ENCODE measurements around the gene EVC. TPM values are rescaled to one million over a fixed set of nuclear protein-coding genes. Genes with fewer than 3 reads are reported as not detected.

The EVC gene
- total RNA-seq, 1 donor from 2014 or later: 2.4 TPM

DNA sequence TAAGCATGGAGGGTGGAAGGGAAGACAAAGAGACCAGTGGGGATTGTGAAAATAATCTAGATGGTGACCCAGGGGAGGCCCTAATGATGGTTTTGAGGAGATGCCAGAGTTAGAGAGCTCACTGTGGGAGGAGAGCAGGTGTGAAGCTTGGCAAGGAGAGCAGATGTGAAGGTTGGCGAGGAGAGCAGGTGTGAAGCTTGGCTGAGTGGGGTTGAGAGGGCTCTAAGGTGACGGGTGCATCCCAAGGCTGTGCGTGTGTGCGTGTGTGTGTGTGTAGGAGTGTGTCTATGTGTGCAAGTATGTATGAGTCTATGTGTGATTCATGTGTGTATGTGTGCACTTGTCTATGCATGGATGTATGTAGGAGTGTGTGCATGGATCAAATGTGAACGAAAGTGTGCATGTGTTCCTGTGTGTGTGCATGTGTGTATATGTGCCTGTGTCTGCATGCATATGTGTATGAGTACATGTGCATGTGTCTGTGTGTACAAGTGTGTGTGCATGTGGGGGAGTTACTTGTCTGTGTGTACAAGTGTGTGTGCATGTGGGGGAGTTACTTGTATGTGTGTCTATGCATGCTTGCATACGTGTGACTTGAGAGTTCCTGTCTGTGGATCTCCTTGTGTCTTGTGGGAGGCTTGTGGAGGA is 72.0 kb downstream of the EVC start:
- DNase-seq (ENCODE audit: low spot score in 2 of 2): no peak
- no peak for FAIRE-seq

DNA sequence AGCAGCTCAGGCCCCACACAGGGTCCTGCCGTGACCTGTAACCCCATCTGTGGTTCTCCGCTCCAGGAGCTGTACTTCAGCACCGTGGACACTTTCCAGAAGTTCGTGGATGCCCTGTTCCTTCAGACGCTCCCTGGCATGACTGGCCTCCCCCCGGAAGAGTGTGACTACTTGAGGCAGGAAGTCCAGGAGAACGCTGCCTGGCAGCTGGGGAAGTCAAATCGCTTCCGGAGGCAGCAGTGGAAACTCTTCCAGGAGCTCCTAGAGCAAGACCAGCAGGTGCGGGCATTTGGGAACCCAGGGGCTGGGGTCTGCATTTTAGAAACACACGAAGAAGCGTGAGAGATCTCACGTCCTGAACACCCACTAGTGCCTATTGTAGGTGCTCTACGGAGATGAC is 72.5 kb downstream of the EVC start:
- no peak for FAIRE-seq
- DNase-seq (ENCODE audit: low spot score in 2 of 2): no peak

DNA sequence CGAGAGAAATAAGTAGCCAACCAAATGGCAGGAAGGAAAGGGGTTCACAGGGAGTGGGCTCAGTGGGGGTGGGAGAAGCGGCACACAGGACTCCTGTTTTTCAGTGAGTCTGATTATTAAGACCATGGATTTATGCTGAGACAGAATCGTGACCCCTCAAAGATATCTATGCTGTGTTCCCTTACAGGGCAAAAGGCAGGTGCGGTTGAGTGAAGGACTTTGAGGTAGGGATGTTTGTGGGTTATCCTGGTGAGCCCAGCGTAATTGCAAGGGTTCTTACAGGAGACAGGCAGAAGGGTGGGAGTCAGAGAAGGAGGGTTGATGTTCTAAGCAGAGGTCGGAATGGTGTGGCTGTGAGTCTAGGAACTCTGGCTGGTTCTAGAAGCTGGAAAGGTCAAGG is 73.0 kb downstream of the EVC start:
- DNase-seq (ENCODE audit: low spot score in 2 of 2) (no peak), FAIRE-seq (no peak)

DNA sequence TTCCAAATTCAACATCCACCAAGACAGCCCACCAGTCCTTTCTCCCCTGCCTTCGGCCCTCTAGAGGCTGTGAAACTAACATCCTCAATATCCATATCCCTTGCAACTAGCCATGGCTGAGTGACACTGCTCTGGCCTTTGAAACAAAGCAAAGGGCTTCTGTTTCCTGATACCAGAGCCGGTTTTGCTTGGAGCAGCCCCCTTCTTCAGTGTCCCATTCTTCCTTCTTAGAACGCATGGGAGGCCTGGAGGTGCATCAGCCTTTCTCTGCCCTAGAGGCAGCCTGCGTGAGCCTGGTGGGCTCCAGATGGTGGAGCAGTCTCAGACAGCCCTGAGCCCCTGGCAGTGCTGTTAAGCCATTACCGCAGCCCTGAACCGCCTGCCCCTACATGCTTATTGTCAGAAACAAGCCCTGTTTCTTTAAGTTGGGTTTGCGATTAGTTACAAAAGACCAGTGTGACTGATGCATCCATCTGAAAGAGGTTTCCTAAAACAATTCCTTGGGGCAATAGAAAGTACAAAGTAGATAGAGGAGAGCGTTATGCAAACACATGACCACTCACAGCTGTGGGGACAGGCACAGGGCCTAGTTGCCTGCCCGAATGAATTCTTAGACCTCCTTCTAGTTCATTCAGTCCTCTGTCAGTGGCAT is 74.1 kb downstream of the EVC start:
- FAIRE-seq: no peak
- DNase-seq (ENCODE audit: low spot score in 2 of 2): no peak

DNA sequence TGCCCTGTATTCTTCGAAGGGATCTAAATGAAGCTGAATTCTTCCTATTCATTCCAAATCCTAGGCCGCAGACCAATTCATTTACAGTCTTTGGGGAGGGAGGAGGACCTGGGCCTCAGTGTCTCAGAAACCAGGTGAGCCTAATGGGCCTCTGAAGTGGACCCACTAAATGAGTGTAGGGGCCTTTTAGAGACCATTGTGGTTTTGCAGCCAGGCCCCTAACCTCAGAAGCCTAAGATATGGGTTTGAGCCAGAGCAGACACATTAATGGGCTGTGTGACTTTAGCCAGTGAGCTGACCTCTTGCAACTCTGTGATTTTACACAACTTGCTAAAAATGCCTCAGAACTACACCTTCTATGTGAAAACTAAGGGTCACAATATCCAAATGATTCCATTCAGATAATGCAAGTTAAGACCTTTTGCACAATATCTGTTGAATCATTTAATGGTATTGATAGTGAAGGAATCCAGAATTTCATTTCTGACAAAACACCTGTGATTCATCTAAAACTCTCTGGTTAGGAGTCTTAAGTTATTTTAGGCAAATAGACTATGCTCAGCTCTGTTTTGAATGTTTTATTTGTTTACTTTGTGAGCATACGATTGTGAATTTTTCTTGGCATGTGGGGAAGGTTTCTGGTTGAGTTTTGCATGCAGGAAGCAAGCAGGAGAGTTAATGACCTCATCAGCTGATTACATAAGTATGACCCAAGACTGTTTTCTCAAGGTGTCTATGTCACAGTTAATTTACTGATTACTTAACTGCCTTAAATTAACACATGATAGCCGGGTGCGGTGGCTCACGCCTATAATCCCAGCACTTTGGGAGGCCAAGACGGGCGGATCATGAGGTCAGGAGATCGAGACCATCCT is 75.0 kb downstream of the EVC start:
- FAIRE-seq (no peak), DNase-seq (ENCODE audit: low spot score in 2 of 2) (no peak)

DNA sequence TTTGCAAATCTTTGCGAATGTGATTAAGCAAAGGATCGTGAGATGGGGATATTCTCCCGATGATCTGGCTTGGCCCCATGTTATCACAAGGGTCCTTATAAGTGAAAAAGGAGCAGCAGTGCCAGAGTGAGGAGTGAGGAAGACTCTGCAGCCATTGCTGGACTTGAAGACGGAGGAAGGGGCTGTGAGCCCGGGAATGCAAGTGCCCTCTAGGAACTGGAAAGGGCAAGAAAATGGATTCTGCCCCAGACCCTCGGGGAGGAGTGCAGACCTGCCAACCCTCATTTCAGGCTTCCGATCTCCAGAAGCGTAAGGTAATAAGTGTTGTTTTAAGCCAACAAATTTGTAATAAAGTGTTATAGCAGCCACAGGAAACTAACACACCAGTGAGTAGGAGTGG is 76.3 kb downstream of the EVC start:
- no peak for DNase-seq (ENCODE audit: low spot score in 2 of 2)
- FAIRE-seq: no peak

DNA sequence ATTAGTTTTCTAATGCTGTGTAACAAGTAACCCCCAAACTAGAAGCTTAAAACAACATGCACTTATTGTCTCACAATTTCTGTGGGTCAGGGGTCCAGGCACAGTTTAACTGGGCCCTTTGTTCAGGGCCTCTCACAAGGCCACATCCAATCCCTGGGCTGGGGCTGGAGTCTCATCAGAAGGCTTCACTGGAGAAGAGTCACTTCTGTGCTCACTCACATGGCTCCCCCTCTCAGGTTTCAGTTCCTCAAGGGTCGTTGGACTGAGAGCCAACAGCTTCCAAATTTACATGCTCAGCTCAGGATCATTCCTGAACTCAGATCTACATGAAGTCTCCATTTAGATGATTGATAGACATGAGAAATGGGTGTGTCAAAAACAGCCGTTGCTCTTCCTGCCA is 77.1 kb downstream of the EVC start:
- no peak for DNase-seq (ENCODE audit: low spot score in 2 of 2)
- no peak for FAIRE-seq

DNA sequence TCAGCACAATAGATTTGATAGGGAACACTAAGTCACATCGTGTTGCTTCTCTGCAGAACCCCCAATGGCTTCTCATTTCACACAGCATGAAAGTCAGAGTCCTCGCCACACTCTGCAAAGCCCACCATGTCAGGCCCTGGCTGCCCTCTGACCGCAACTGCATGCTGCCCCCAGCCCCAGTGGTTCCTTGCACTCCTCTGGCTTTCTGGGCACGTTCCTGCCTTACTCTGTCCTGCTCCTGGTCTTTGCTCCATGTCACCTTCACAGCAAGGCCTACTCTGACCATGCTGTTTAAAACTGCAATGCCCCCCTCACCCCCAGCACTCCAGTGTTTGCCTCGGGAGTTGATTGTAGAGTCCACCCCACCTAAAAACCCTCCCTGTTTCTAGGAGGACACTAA is 78.1 kb downstream of the EVC start:
- DNase-seq (ENCODE audit: low spot score in 2 of 2) (no peak), FAIRE-seq (no peak)

DNA sequence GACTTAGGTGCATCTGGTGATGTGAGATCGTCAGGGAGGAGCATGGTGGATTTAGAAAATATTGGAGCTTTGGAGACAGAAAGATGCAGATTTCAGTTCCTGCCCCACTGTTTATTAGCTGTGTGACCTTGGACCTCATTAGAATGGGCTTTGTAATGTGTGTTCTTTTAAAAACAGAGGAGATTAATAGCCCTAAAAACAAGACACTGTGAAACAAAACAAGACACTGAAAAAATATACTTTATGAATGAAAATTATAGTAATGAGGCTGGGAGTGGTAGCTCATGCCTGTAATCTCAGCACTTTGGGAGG is 79.5 kb downstream of the EVC start:
- FAIRE-seq: no peak
- no peak for DNase-seq (ENCODE audit: low spot score in 2 of 2)

DNA sequence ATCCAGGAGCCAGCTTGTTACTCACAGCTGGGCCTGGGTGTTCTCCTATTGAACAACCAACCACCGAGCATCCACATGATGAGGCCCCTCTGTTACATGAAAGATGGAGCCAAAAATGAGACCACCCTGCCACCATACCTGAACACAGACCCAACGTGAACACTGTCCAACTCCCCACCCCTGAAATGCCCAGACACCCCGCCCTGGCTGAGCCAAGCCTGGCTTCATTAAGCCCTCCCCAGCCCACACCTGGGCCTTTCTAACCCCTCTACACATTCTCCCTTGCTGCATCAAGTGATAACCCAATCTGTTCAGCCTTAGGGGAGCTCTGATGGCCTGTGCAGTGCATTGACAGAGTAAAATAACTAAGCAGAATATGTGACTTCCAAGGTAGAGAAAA is 80.7 kb downstream of the EVC start:
- DNase-seq (ENCODE audit: low spot score in 2 of 2) (no peak), FAIRE-seq (no peak)

DNA sequence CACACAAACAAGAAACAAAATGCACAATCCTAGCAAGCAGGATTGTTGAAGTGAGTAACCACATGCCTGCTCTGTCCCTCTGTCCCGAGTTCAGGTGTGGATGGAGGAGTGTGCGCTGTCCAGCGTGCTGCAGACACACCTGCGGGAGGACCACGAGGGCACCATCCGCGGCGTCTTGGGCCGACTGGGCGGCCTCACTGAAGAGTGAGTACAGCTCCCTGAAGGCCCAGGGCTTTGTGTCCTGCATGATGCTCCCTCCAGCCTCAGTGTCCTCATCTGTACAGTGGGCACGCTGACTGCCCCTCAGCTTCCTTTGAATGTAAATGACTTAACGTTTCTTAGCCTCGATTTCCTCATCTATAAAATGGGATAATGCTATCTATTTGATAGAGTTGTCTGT is 82.5 kb downstream of the EVC start:
- DNase-seq (ENCODE audit: low spot score in 2 of 2) (no peak), FAIRE-seq (no peak)

DNA sequence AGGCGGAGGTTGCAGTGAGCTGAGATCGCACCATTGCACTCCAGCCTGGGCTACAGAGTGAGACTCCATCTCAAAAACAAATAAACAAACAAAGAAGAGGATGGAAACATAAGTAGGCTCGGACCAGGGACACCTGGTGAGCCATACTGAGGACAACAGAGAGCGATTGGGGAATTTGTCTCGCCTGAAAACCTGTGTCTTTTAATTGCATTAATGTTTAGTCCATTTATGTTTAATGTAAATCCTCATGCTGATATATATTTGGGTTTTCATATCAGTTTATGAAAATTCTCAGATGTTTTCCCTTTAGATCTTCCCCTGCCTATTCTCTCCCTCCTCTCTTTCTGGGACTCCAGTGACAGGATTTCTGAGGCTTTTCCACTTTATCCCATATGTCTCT is 84.6 kb downstream of the EVC start:
- no peak for FAIRE-seq
- no peak for DNase-seq (ENCODE audit: low spot score in 2 of 2)

DNA sequence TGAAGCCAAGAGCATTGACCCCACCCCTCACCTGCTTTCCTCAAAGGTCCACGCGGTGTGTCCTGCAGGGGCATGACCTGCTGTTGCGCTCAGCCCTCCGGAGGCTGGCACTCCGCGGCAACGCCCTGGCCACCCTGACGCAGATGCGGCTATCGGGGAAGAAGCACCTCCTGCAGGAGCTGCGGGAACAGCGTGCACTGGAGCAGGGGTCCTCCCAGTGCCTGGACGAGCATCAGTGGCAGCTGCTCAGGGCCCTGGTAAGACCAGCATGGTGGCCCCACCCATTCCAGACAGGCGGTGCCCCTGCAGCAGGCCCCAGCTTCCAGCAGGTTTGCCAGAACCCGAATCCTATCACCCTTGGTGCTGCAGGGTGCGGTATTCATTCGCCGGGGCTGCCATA is 86.0 kb downstream of the EVC start:
- no peak for FAIRE-seq

DNA sequence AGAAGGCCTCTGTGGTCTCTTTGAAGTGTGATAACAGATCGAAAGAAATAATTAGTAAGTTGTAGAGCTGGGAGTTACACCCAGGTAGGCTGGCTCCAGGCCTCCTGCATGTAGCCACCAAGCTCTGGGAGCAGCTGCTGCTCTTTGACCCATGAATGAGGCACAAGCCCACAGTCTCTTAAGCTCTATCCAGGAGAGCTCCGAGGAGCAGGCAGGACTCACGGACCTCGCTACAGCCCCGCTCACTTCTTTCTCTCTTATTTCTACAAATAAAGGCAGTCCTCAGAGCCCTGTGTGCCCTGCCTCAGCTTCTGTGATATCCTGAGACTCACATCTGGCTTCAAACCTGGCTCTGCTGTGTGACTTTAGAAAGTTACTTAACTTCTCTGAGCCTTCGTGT is 86.9 kb downstream of the EVC start:
- FAIRE-seq (no peak), DNase-seq (ENCODE audit: low spot score in 2 of 2) (no peak)

More for the DNA sequence above, 86.0 kb downstream of the EVC start:
- no peak for DNase-seq (ENCODE audit: low spot score in 2 of 2)

DNA sequence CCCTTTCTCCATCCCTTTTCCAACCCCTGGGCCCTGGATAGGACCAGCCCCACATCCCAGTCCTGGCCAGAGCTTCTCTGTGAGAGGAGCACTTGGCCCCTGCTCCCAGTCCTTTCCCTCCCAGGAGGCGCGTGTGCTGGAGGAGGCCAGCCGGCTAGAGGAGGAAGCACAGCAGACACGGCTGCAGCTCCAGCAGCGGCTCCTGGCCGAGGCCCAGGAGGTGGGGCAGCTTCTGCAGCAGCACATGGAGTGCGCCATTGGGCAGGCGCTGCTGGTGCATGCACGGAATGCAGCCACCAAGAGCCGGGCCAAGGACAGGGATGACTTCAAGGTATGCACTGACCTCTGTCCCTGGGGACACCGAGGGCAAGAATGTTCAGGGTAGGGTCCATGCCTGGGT is 87.5 kb downstream of the EVC start:
- DNase-seq (ENCODE audit: low spot score in 2 of 2): no peak
- no peak for FAIRE-seq

DNA sequence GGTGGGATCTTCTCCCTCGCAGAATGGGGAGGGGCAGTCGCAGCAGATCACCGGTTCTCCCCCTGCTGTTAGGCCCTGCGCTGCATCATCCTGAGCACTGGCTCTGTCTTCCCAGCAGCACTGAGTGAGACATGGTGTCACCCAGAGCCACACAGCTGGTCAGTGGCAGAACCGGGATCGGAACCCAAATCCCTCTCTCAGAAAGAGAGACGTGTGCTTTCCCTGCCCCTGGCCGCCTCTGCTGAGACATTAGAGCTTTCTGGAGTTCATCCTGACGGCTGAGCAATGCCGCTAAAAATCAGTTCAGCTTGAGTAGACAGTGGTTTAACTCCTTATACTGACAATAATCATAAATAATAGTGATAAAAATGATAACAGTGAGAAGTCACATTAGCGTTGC is 87.9 kb downstream of the EVC start:
- no peak for DNase-seq (ENCODE audit: low spot score in 2 of 2)
- no peak for FAIRE-seq

DNA sequence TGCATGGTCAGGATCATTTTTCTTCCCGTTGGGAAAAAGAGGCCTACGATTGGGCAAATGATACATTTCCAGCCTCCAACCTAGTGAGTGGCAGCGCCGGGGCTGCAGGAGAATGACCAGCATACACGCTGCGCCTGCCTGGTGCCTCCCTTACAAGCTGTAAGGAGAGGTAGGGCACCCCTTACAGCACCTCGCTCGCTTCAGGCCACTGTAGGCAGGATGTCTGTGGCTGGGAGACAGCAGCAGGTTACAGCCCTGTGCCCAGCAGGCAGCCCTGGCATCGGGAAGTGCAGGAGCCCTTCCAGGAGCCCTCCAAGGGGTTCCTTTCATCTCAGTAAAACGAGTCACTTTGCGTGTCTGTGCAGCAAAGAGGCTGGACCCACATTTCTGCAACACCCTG is 88.4 kb downstream of the EVC start:
- FAIRE-seq (no peak), DNase-seq (ENCODE audit: low spot score in 2 of 2) (no peak)

DNA sequence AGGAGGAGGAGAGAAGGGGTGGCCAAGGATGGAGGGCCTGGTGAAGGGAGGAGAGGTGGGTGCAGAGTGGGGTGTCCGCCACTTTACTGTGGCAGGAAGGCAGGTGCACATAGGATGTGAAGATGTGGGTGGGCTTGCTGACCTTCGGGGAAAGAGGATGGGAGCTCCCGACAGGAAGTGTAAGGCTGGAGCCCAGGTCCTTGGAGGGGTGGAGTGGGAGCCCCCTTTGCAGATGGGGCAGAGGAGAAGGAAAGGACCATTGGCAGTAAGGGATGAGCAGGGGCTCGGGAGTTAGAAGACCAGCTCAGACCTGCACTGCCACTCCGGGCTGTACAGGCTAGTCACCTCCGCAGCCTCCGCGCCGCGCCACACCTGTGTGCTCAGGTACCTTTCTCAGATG is 89.5 kb downstream of the EVC start:
- FAIRE-seq (no peak), DNase-seq (ENCODE audit: low spot score in 2 of 2) (no peak)

DNA sequence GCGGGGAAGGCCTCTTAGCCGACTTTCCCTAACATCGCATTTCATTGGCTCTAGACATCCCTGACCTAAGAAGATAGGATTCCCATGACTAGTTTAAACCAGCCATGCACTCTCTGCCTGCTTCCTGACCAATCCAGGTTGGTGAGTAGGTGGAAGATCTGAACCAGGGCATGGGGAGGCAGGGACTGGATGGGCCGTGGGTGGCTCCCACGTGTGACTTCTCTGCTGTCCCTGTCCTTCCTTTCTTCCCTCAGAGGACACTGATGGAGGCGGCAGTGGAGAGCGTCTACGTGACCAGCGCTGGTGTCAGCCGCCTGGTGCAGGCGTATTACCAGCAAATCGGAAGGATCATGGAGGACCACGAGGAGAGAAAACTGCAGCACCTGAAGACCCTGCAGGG is 90.7 kb downstream of the EVC start:
- FAIRE-seq (no peak), DNase-seq (ENCODE audit: low spot score in 2 of 2) (no peak)

DNA sequence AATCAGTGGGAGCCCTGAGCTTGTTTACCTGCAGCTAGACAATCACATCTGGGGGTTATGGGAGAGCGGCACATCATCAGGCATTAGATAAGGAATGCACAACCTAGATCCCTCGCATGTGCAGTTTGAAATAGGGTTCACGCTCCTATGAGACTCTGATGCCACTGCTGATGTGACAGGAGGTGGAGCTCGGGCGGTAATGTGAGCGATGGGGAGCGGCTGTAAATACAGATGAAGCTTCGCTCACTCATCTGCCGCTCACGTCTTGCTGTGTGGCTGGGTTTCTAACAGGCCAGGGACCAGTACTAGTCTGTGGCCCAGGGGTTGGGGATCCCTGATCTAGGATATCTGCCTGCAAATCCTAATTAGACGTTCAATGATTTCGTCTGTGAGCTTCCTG is 91.6 kb downstream of the EVC start:
- FAIRE-seq (no peak), DNase-seq (ENCODE audit: low spot score in 2 of 2) (no peak)

DNA sequence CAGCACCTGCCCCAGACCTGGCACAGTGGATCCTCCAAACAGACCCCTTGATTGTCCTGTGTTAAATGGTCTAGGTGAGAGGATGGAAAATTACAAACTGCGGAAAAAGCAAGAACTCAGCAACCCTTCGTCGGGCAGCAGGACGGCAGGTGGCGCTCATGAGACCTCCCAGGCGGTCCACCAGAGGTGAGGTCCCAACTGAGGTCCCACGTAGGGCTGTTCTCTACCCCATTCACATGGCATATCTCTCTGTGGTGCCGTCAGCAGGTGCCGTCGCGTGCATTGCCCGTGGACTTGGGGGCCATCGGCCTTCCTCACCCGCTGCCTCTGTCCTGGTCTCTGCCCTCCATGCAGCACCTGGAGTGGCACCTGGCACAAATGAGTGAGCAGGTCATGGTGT is 93.7 kb downstream of the EVC start:
- FAIRE-seq (no peak), DNase-seq (ENCODE audit: low spot score in 2 of 2) (no peak)

DNA sequence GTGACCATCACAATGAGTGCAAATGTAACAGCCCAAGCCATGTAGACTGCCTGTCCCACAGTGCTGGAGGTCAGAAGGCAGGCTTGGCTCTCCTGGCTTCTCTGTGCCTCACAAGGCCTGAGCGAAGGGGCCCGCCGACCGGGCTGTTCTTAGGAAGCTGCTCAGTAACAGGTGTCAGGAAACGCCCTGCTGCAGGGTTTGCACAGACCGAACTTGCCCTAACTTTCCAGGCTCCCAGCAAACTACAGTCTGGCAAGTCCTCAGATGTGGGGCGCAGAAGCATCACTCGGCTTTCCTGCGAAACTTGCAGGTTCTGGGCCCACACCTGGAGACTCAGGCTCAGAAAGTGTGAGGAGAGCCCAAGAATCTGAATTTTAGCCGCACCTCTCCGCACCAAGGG is 94.3 kb downstream of the EVC start:
- DNase-seq (ENCODE audit: low spot score in 2 of 2) (no peak), FAIRE-seq (no peak)
